Measurements from ENCODE around the gene SRRM5. TPM values are rescaled to one million over a fixed set of nuclear protein-coding genes. Genes with fewer than 3 reads are reported as not detected.

The SRRM5 gene
- total RNA-seq, 1 experiment from 2014 or later = not detected

DNA sequence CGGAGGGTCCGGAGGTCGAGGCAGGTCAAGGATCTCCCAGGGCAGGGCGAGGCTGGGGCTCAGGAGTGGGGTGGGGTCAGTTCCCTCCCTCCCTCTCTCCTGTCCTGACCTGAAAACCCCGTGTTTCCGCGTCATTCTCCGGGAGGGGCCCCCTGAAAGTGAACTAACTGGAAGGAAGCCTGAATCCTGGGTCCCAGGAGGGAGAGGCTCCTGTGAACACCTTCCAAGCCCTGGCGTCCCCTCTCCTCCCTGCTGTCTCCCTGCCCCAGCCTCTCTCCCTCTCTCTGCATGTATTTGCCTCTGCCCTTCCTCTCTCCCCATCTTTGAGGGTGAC lies 28.5 kb downstream of the SRRM5 start:
- CTCF ChIA-PET = no interaction called here
- Histone ChIP-seq H3K4me2 (ENCODE audit: low read length) (peak overlapping the region; percentile 83), H3K4me1 (ENCODE audit: control insufficient read depth in 1 of 2, insufficient read depth in 2 of 2, low read length in 2 of 2) (peaks cover 14 to 30% of the 10 kb centered on the region in 2 experiments), H4K20me1 (ENCODE audit: insufficient read depth) (no peaks in the 10 kb centered on the region), H3K79me2 (ENCODE audit: insufficient read depth, low read length) (no peaks in the 10 kb centered on the region), H3K27me3 (ENCODE audit: insufficient read depth, low read length) (peaks cover 7% of the 10 kb centered on the region; the same call in 1 of the 2 replicates), H3K4me3 (replicated peaks in 1 of 2; ENCODE audit: low read depth in 1 of 2, low read length in 2 of 2) (peak overlapping the region; percentile 48 to 52), H2AFZ (ENCODE audit: low read depth, low read length, poor library complexity, severe bottlenecking) (no peak overlapping the region), H3K27ac (ENCODE audit: low read depth, low read length) (peak overlapping the region; percentile 40; the same call in 1 of the 2 replicates), H3K9me2 (ENCODE audit: insufficient read depth) (no peaks in the 10 kb centered on the region), H3K36me3 (ENCODE audit: control insufficient read depth in 1 of 2, insufficient read depth in 2 of 2, low read length in 2 of 2) (no peaks in the 10 kb centered on the region), H3K9ac (ENCODE audit: low read length) (peak overlapping the region; percentile 35; the same call in 1 of the 2 replicates), H3K9me3 (ENCODE audit: control insufficient read depth in 1 of 2, insufficient read depth in 1 of 2, low read depth in 1 of 2, low read length in 2 of 2) (no peaks in the 10 kb centered on the region)
- intact Hi-C loops (cut with micrococcal nuclease) = no loop called here
- no peak for DNase-seq (ENCODE audit: low read depth, low spot score)
- BruUV-seq (replicated peaks) = no TSS peak
- ATAC-seq = no peak
- POLR2A ChIA-PET = no interaction called here
- TF ChIP-seq SP1 (IDR thresholded peaks at IDR 0.05; ENCODE audit: low read depth) = no peak
- TF ChIP-seq JUND (IDR thresholded peaks at IDR 0.05) = no peak
- TF ChIP-seq, protein P1, sequence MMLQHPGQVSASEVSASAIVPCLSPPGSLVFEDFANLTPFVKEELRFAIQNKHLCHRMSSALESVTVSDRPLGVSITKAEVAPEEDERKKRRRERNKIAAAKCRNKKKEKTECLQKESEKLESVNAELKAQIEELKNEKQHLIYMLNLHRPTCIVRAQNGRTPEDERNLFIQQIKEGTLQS (IDR thresholded peaks at IDR 0.05) = no peak
- no peak for TF ChIP-seq POLR2AphosphoS5 (IDR thresholded peaks at IDR 0.05; ENCODE audit: low read depth, low read length)
- TF ChIP-seq EZH2 (IDR thresholded peaks at IDR 0.05) = no peak
- TF ChIP-seq, protein P2, sequence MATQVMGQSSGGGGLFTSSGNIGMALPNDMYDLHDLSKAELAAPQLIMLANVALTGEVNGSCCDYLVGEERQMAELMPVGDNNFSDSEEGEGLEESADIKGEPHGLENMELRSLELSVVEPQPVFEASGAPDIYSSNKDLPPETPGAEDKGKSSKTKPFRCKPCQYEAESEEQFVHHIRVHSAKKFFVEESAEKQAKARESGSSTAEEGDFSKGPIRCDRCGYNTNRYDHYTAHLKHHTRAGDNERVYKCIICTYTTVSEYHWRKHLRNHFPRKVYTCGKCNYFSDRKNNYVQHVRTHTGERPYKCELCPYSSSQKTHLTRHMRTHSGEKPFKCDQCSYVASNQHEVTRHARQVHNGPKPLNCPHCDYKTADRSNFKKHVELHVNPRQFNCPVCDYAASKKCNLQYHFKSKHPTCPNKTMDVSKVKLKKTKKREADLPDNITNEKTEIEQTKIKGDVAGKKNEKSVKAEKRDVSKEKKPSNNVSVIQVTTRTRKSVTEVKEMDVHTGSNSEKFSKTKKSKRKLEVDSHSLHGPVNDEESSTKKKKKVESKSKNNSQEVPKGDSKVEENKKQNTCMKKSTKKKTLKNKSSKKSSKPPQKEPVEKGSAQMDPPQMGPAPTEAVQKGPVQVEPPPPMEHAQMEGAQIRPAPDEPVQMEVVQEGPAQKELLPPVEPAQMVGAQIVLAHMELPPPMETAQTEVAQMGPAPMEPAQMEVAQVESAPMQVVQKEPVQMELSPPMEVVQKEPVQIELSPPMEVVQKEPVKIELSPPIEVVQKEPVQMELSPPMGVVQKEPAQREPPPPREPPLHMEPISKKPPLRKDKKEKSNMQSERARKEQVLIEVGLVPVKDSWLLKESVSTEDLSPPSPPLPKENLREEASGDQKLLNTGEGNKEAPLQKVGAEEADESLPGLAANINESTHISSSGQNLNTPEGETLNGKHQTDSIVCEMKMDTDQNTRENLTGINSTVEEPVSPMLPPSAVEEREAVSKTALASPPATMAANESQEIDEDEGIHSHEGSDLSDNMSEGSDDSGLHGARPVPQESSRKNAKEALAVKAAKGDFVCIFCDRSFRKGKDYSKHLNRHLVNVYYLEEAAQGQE (IDR thresholded peaks at IDR 0.05; ENCODE audit: low read depth) = no peak
- TF ChIP-seq ELF1 (IDR thresholded peaks at IDR 0.05; ENCODE audit: borderline replicate concordance, low read depth) = no peak
- no peak for TF ChIP-seq SIN3A (IDR thresholded peaks at IDR 0.05; ENCODE audit: low read depth)
- no peak for TF ChIP-seq CTCF (IDR thresholded peaks at IDR 0.05 in 2 of 3, conservative IDR thresholded peaks at IDR 0.05 in 1 of 3; ENCODE audit: borderline replicate concordance in 1 of 3, insufficient read depth in 1 of 3, low read depth in 2 of 3, low read length in 2 of 3)
- TF ChIP-seq SRF (IDR thresholded peaks at IDR 0.05; ENCODE audit: low read depth) = no peak
- TF ChIP-seq, protein P3, sequence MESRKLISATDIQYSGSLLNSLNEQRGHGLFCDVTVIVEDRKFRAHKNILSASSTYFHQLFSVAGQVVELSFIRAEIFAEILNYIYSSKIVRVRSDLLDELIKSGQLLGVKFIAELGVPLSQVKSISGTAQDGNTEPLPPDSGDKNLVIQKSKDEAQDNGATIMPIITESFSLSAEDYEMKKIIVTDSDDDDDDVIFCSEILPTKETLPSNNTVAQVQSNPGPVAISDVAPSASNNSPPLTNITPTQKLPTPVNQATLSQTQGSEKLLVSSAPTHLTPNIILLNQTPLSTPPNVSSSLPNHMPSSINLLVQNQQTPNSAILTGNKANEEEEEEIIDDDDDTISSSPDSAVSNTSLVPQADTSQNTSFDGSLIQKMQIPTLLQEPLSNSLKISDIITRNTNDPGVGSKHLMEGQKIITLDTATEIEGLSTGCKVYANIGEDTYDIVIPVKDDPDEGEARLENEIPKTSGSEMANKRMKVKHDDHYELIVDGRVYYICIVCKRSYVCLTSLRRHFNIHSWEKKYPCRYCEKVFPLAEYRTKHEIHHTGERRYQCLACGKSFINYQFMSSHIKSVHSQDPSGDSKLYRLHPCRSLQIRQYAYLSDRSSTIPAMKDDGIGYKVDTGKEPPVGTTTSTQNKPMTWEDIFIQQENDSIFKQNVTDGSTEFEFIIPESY (IDR thresholded peaks at IDR 0.05; ENCODE audit: extremely low read depth, insufficient replicate concordance, low read length) = no peak
- no peak for TF ChIP-seq CEBPB (IDR thresholded peaks at IDR 0.05; ENCODE audit: low read depth)
- TF ChIP-seq ZFX (IDR thresholded peaks at IDR 0.05) = no peak
- TF ChIP-seq YY1 (IDR thresholded peaks at IDR 0.05; ENCODE audit: extremely low read depth, insufficient replicate concordance, low read depth, low read length) = no peak
- no peak for TF ChIP-seq ZNF274 (IDR thresholded peaks at IDR 0.05; ENCODE audit: low read depth, low read length)
- no peak for TF ChIP-seq TCF7L2 (IDR thresholded peaks at IDR 0.05; ENCODE audit: borderline replicate concordance, extremely low read depth, insufficient read depth, insufficient read length)
- no peak for TF ChIP-seq CBX3 (IDR thresholded peaks at IDR 0.05; ENCODE audit: low read depth)
- TF ChIP-seq, protein P4, sequence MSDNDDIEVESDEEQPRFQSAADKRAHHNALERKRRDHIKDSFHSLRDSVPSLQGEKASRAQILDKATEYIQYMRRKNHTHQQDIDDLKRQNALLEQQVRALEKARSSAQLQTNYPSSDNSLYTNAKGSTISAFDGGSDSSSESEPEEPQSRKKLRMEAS (IDR thresholded peaks at IDR 0.05) = no peak
- TF ChIP-seq EZH2phosphoT487 (IDR thresholded peaks at IDR 0.05; ENCODE audit: borderline replicate concordance) = no peak
- RAD21 ChIA-PET (ENCODE audit: low non-redundant PET in 1 of 2, low total read pairs in 2 of 2, uncharacterized antibody in 2 of 2, unreplicated experiment in 2 of 2) = no interaction called here

All from HCT116 (cell line).